HG03159 (cell line): ENCODE measurements around the gene SRPRB.

Experiments used
- ATAC-seq: cut with Tn5 transposase; IDR thresholded peaks from one replicate; pipeline ENCODE4 v1.9.1; 2021; ENCODE audit warnings: mild to moderate bottlenecking, moderate library complexity; ENCODE audit not compliant: unreplicated experiment

SRPRB gene

GRCh38 chr3:133840055-133840737, 34.6 kb downstream of the SRPRB start:
- ATAC-seq: no peak

GRCh38 chr3:133840767-133841166, 35.2 kb downstream of the SRPRB start:
- no peak for ATAC-seq

DNA sequence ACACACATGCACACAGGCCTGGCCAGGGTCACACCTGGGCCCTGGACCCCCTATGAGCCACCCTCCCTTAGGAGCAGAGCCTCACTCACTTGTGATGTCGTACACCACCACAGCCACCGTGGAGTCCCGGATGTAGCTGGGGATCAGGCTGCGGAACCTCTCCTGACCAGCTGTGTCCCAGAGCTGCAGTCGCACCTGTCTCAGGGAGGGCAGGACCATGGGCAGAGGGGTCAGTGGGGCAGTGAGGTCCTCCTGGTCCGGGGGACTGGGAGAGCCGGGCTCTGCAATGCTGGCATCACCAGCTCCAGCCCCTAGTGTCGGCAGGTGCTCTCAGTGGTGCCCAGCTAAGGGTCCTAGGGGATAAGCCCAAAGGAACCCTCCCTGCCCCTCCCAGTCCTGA, 35.6 kb downstream of the SRPRB start:
- ATAC-seq: no peak

DNA sequence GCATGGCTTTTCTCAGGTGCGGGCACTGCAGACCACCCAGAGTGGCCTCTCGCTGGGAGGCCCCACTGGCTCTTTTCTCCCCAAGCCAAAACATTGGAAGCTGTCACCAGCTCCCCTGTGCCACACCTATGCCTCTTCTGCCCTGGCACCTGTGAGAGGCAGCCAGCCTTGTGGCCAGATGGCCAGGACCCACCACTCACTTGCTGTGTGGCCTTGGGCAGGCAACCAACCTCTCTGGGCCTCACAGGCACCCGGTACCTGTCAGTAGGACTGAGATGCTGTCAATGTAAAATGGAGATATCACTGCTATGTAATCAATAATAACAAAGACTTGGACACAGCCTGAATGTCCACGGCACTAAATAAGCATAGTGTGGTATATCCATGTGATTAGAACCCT, 36.5 kb downstream of the SRPRB start:
- no peak for ATAC-seq

- ATAC-seq: no peak
Measured at GRCh38 chr3:133843634-133844033, 38.0 kb downstream of the SRPRB start.

- no peak for ATAC-seq
Measured at GRCh38 chr3:133845127-133845526, 39.5 kb downstream of the SRPRB start.

DNA sequence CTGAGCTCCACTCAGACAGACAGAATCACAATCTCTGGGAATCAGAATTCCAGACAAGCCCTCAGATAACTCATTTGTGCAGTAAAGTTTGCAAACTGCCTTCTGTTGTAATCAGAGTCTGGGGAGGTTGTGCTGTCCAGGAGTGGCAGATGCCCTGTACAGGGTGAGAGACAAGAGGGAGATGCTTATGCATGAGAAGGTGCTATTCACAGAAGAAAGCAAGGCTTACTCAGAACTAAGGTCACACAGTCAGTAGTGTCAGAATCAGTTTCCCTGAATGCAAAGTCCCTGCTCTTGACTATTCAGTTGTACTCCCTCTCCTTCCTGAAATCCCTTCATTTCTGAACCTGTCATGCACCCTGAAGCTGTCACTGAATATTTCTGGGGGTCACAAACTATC, 43.7 kb downstream of the SRPRB start:
- ATAC-seq: no peak

- no peak for ATAC-seq
Measured at GRCh38 chr3:133850034-133850433, 44.4 kb downstream of the SRPRB start.

GRCh38 chr3:133851266-133851906, 45.8 kb downstream of the SRPRB start:
- ATAC-seq: no peak

- no peak for ATAC-seq
Measured at GRCh38 chr3:133851931-133852330, 46.3 kb downstream of the SRPRB start.

GRCh38 chr3:133853063-133853924, 47.7 kb downstream of the SRPRB start:
- no peak for ATAC-seq

GRCh38 chr3:133853925-133854227, 48.3 kb downstream of the SRPRB start:
- ATAC-seq: no peak

- ATAC-seq: no peak
Measured at GRCh38 chr3:133854264-133855001, 48.8 kb downstream of the SRPRB start.

DNA sequence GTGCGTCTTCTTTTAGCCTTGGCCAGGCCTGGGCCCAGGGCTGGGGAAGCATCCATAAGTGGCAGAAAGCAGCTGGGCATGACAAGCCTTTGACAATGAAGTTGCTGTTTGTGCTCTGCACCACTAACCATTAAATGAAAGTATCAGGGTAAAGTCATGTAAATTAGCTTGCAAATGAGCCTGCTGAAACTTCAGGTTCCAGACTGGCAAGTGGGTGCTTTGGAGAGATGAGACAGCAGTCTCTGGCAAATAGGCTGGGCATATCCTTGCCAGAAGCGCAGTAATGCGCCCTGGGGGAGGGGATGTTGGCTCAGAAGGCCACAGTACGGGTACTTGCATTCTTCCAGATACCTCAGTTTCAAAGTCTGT, 49.4 kb downstream of the SRPRB start:
- no peak for ATAC-seq

GRCh38 chr3:133855772-133856171, 50.2 kb downstream of the SRPRB start:
- no peak for ATAC-seq

DNA sequence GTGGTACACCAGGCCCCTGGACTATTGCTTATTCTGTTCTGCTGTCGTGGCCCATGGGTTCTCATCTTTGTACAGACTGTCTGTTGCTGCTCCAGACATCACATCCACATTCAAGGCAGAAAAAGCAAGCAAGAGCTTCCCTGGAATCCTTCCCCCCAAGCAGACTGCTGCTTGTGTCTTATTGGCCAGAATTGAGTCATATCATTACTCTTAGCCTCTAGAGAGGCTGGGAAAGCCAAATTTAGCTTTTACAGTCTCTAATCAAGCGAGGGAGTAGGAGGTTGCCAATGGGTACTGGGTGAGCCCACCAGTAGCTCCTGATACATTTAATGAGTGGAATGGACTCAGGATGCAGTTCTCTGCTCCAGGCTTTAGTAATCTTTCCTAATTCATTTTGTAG, 50.7 kb downstream of the SRPRB start:
- ATAC-seq: no peak

GRCh38 chr3:133857767-133858166, 52.2 kb downstream of the SRPRB start:
- ATAC-seq: no peak

- ATAC-seq: no peak
Measured at GRCh38 chr3:133859381-133860234, 54.0 kb downstream of the SRPRB start.

GRCh38 chr3:133860519-133860918, 54.9 kb downstream of the SRPRB start:
- no peak for ATAC-seq

DNA sequence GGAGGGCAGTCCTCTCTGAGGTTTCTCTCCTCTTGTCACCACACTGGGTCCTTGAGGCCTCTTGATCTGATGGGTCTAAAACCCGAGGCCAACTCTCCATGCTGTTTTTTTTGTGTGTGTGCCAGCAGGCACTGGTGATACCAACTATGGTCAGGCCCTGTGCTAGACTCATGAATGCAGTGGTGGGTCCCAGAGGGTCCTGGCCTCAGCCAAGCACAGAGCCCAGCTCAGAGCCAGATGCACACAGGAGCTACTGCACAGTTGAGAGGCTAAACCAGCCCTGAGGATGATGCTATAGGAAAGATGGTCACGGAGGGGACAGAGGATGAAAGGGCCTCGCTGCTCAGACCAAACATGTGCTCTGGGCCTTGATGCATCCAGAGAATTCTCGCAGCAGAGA, 56.5 kb downstream of the SRPRB start:
- ATAC-seq: no peak

DNA sequence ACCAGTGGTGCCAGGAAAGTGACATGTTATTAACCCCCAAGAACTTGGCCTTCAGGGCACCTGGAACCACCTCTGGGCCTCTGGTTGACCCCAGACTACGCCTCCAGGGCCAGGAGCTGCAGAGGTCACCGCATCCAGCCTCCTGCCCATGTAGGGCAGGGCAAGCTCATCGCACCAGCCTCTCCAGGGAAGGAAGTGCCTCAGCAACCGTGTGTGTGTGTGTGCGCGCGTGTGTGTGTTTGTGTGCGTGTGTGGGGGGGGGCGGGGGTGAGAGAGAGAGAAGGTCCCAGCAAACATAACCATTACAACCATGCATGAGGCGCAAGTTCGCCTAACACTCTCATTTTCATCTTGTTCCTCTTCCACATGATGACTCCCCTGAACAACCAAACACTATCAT, 58.3 kb downstream of the SRPRB start:
- ATAC-seq: no peak
